HuH-7 (cell line): Measurements from ENCODE around the gene OTULIN.

Source experiments
- DNase-seq: peaks from one replicate; pipeline ENCODE4 v3.0.0; 2011; ENCODE audit warnings: low spot score

Gene OTULIN

DNA sequence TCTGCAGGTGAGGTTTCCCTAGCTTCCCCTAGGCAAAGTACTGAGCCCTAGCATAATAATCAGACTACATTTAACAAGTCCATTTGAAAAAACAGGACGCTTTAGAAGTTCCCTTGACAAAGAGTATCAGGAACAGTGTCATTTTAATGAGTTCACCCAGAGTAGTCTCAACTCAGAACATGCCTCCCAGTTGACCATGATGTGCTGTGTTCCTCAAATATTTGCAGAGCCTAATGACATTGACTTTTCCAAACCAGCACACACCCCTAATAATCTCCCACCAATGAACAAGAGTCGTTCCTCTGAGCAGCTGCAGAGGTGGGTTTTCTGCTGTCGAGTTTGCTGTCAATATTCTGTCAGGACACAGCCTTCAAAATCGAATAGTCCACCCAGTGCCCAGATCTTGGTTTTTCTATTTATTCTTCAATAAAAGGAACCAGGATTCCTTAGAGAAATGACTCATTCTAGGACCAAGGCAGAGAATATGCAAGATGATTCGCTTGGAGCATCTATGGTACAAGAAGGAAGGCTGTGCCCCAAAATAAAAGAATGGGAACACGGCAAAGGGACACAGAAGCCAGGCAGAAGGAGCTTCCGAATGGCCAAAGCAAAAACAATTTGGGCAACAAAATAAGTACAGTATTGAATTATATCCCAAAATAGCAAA is 57.6 kb downstream of the OTULIN start:
- DNase-seq: peak; percentile 32

DNA sequence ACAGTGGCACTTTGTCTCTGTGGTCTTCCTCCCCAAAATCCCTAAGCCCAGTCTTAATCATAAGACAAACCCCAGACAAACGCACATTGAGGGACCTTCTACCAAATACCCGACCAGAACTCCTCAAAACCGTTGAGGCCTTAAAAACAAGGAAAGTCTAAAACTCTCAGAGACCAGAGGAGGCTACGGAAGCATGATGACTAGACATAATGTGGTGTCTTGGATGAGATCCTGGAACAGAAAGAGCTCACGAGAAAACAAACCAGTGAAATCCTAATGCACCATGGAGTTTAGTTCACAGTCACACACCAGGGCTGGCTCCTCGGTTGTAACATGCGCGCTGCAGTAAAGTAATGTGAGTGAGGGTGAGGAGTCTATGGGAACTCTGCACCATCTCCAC is 58.4 kb downstream of the OTULIN start:
- DNase-seq: no peak

DNA sequence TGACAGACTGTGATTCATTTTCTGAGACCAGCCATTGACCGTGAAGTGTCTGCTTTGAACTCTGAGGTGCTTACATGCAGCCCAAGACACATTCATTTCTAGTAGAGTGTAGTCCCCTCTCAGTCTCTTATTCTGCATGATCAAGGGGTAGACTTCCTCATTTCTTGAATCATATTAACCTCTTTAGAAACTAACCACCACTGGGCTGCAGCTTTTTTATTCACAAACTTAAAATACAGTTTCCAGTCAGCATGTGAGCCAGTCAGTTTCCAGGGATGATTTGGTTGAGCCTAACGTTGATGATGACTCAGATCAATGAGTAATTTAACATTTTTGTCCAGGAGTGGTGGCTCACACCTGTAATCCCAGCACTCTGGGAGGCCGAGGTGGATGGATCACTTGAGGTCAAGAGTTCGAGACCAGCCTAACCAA is 59.2 kb downstream of the OTULIN start:
- no peak for DNase-seq

DNA sequence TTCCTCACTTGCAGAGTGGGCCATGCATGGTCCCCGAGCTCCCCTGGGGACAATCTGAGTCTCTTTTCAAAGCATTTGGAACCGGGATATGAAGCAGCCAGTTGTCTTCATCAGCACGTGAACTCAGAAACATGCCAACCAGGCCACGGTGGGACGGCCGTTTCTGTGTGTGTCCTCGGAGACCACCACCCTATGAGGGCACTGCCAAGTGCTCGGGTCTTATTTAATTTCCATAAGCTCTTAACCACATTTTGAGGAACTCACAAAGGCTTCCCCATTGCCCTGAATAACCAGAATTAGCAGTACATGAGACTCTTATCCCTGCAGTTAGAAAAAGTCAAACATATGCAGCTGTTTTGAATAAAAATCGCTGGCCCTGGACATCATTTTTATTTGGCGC is 60.1 kb downstream of the OTULIN start:
- DNase-seq: no peak

DNA sequence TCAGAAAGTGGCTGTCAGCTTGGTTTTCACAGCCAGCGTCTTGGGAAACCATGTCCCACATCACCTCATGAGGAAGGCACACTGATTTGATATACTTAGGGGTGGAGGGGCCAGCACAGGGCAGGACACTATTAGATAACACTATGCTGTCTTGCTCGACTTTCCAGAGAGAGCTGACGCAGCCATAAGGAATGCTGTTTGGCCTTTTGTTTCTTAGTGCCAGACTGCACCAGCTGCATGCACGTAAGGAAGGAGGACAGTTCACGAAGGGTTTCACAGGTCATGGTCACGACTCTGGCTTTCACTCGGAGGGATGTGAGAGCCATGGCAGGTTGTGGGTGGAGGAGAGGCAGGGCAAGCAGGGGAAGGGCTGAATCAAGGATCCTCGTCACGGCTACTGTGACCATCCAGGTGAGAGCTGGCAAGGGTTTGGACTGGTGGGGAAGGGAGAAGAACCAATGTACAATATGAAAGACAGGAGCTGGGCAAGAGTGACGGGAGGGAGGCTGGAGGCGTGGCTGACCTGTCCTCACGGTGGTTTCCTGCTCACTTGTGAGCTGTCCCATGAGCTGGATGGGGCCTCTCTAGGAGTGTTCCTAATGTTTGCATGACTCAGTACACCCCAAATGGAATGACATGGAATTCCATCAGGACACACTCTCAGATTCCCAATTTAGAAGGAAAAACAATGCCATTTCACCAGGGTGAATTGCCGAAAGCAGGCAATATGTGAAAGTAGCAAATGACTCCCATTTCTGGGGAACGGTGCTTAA is 61.7 kb downstream of the OTULIN start:
- DNase-seq: no peak

DNA sequence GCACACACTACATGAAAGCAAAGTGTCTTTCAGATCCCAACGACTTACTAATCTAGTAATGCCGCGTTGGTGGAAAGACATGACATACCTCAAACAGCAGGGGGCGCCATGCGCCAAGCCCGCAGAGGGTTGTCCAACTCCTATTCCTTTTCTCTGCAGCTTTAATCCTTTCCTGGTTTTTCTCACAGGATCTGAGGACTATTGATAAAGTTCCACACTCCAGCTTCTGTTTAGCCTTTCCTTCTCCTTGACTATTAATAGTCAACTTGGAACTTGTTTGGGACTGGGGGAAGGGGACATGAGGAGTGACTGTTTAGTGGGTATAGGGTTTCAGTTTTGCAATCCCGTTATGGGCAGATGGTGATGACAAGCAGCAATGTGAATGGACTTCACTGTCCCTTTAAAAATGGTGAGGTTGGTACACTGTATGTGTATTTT is 62.9 kb downstream of the OTULIN start:
- peak; percentile 54 for DNase-seq

DNA sequence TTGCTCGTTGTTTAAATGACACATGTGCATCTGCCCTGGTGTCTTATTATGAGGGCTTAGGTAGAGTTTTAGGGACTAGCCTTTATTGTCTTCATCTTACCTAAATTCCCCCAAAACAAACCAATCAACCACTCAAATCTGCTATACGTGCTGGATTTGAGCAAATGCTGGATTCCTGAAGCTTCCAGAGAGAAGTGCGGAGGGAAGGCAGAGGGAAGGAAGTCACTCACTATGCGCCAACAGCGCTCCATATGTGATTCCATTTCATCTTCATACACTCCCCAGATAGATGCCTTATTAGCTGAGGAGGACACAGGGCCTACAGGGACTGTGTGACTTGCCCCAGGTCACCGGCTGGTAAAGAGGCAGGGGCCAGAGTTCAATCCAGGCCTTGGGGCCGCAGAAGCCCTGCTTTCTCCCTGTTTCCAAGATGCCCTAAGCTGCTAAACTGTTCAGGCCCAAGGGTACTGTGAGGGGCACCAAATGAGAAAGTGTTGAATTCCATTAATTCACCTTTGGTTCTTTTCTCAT is 63.5 kb downstream of the OTULIN start:
- no peak for DNase-seq

DNA sequence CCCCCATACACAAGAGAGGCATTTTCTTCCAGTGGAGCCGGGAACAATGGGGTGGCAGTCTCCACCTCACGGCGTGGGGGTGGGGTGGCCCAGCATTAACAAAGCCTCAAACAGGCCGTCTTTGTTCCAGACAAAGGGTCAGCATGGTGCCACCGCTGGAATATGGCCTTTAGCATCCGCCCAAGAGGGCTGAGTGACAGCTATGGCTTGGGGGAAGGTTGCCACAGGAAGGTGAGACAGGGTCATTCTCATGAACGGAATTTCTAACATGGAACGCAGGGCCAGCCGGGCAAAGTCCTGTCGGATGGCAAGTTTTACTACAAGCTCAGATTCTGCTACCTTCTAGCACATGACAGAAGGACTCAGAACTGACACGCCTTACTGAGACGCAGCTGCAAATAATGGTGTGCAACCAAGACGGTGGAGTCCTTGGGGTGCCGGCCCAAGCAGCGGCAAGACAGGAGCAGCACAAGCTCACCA is 64.0 kb downstream of the OTULIN start:
- peak; percentile 82 for DNase-seq

DNA sequence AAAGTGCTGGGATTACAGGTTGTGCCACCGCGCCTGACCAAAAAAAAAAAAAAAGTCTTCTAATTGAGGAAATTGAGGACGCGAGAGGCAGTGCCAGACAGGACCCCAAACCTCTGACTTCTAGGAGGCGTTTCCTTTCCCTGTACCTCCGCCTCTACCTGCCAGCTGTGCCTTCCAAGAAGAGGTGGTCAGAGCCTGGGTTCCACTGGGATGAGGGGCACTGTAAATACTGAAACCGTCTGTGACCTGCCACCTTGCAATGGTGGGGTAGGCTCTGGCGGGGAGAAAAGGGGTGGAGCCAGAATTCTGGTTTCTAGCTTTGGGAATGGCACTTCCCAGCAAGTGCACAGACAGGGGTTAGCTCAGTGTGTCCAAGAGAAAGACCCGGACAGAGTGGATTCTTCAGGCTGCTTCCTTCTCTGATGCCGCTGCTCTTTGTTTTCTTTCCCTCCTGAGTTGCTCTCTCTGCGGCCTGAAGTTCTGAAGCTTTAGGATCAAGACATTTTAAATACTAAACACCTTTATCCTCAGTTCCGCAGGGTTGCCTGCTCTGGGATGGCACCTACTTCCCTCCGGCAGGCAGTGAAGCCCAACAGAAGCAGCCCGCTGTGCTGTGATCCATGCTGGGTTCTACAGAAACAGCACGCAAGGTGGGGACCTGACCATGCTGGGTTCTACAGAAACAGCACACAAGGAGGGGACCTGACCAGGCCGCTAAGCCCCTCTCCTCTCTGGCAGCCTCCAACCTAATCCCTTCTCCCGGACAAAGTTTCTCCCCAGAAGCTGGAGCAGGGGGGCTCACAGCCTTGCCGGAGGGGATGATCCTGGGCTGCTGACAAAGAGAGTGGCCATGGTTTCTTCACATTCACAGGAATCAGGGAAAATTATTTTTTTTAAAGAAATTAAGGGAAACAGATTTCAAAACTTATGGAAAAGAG is 65.2 kb downstream of the OTULIN start:
- DNase-seq: no peak

DNA sequence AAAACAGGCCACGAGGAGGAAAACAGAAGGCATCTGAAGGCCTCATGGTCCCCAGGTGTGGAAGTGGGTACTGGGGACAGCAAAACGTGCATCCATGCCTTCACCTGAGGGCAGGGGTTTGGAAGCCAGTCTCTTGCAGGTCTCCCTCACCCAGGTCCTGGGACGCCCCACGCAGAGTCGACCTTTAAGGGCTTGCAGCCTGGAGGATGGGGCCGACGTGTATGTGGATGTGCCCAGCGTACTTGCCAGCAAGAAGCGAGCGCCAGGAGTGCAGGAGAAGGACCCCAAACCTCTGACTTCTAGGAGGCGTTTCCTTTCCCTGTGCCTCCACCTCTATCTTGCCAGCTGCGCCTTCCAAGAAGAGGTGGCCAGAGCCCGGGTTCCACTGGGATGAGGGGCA is 65.9 kb downstream of the OTULIN start:
- DNase-seq: no peak

DNA sequence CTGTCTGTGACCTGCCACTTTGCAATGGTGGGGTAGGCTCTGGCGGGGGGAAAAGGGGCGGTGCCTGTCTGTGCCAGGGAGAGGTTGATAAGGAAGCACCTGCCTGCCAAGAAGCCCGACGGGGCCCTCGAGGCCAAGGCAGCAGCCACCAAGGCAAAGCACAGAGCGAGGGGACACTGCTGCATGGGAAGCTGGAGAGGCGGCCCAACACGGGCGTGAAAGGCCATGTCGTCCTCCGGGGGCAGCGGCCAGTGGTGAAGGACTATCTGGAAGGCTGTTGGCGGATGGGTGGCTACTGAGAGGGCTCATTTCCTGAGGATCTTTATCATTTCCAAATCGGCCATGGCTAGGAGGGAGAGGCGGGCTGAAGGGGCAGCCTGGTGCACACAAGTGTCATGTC is 66.4 kb downstream of the OTULIN start:
- no peak for DNase-seq

DNA sequence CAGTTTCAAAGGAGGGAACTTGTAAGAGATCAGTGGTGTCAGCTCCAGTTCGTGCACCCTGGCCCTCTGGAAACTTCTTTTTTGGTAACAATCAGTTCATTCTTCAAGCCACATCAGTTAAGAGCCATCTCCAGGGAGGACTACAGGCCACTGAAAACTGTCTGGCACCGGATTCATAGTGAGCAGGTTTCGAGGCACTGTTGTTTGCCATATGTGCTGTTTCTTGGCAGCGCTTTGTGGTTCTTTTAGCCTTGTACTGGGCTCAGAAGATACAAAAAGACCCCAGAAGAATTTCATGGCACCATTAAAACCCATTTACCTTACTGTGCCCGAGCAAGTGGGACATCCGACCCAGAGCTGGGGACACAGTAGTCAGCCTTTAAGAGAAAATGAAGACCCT is 68.5 kb downstream of the OTULIN start:
- no peak for DNase-seq

DNA sequence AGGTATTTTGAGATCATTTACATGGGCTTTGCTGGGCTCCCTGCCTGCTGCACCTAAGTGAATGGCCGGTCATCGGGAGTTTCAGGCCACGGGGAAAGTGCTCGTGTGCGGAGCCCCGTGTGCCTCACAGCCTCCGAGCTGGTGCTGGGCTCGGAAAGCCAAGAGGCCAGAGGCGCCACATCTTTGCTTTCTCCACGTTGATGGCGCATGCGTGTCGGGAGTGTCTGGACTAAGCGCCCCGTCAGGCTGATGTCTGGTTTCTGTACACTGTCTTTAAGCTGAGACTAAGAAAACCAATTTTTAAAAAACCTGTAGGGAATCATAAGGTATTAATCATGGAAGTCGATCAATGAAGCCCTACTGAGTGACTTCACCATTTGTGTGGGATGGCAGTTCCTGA is 69.1 kb downstream of the OTULIN start:
- DNase-seq: no peak

DNA sequence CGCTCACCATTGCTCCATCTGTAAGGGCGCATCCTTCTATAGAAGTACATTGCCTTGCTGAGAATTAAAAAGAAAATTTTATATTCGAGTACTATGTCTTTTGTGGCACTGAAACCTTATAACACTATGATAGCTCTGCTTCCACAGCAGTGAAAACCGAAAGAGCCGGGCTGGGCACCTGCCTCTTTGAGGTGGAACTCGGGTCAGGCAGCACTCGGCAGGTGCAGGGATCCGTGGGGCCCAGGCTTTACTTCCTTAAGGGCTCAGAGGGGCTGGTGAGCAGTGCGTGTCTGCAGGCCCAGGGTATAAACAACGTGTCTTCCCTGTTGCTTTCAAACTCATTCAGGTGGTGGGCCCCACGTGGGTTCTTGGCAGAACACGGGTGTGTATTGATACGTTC is 69.9 kb downstream of the OTULIN start:
- no peak for DNase-seq

DNA sequence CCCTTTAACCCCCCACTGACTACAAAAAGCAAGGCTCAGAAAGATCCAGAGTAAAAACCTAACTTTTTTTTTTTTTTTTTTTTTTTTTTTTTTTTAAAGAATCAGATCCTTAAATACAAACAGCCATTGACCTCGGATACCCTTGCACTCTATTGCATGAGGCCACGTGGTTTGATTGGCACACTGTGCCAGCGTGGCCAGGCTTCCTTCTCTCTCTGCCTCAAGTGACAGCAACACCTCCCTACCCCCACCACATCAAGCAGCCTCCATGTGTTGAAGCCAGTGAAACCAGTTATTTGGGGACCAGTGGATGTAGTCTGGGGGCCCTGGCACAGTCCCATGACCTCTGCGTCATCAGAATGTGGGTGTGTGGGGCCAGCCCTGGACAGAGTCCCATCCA is 71.4 kb downstream of the OTULIN start:
- DNase-seq: no peak

DNA sequence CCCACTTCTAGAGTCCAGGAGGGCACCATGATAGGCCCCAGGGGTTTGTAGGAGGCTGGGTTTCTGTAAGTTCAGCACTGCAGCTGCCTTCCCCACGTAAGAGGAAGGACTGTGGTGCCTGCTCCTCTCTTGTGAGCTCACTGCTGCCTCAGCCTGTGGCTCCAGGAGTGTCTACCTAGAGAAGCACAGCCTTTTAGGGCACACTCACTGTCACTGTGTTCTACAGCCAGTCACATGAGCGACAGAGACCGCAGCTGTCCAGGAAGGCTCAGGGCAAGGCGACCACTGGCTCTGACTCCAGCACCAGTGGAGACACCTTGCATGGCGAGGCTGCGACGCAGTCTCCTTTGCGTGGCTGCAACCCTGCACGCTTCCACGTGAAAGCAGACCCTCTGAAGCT is 72.8 kb downstream of the OTULIN start:
- no peak for DNase-seq

DNA sequence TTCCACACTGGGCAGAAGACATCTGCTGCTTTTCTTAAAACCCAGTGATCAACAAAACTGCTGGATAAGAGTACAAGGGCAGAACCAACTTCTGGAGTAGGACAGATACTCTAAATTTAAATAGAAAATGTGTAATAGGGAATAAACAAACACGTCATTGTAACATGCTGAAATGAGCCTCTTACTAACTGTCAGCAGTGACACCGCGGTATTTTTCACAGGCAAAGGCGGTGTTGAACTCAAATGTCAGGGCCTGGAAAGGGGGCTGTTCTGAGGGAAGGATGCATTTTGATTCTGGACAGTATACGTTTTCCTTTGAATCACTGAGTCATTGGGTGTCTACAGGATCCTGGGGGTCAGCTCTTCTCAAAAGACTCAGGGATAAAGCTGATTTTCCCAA is 73.5 kb downstream of the OTULIN start:
- DNase-seq: no peak

DNA sequence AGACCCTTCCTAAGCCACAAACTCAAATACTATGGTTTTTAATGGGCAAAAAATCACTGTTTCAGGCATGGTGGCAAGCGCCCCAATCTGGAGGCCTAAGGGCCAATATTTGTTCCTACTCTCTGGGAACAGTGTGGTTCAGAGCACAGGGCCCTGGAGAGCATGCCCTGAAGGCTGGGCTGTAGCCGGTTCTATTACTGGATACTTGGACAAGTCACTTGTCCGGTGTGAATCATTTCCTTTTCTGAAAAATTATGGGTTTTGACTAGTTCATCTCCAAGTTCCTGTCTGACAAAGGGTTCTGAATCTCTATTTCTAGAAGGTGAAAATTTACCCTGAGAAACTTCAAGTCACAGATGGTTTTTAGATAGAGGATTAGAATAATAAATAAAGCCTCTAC is 75.0 kb downstream of the OTULIN start:
- no peak for DNase-seq

DNA sequence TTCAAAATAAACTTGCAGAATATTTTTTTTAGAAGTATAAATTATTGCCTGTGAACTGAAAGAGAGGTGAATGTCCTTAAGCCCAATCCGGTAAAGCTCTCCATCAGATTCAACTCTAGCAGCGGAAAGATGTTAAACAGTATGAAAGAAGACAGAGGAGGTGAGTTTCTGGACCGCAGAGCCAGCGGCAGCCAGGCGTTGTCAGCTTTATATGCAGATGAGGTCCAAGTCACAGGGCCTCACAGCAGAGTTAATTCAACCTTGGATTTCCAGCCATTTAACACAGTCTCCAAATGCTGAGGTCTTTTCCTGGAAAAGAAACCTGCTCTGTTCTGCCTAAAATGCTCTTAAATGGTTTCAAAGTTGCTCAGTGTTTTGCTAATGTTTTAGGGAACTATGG is 75.5 kb downstream of the OTULIN start:
- no peak for DNase-seq

DNA sequence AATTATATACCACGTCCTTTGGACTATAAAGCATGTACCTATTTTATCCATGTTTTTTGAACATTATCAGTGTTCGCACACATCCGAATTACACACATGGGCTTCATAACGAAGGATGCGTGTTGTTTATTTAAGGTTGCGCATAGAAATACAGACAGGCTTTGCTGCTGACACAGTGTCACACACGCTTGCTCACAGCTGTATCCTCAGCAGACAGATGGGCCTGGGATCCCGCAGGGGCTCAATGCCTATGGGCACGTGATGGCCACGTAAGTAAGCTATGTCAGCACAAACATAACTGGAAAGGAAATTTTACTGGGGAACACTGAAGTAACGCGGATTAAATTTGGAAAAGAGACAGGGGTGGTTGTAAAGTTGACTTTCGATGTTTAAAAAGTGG is 76.6 kb downstream of the OTULIN start:
- no peak for DNase-seq

DNA sequence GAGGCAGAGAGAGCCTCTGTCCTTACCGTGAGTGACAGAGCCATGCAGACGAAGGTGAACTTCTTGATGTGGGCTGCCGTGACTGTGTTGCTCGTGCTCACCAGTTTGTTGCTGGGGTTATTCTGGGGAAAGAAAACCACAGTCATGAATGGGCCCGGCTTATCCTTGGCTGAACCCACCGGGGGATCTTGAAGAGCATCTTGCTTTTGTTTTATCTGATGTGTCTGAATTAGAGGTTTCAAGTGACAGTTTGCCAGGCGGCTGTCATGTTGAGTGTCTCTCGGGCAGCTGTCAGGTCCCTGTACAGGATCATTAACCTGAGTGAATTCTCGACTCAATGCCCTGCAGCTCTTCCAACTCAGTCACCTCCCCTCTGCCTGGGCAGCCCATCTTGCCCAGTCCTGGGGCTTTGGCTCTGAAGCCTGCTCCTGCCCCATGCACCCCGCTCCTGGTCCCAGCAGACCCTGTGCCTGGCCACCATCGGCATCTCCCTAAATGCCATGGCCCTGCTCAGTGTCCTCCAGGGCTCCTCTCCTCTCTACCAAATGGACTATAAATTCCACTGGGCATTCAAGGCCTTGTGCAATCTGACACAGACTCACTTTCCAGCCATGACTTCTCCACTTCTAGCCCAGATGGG is 77.4 kb downstream of the OTULIN start:
- no peak for DNase-seq

DNA sequence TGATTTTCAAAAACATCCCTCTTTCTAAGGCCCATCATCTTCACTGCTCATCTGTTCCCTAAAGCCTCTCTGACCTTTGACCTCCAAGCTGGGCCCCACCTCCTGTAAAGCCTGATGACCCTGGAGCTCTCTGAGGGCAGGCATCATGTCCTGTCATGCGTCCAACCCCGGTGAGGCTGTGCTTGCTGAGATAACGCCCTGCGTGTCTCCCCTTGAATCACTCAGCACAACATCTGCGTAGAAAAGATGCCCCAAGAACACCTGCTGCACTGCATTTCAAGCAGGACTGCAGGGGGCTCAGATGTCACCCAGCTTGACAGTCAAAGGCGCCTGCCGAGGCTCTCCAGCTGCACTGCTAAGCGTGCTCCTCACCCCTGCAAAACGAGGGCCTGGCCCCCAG is 78.0 kb downstream of the OTULIN start:
- no peak for DNase-seq
